ENCODE results near the gene MANEA.

- TF ChIP-seq CTCF (conservative IDR thresholded peaks at IDR 0.05 in 1 of 2, IDR thresholded peaks at IDR 0.05 in 1 of 2; ENCODE audit: extremely low read depth in 1 of 2, insufficient read depth in 1 of 2, low read depth in 1 of 2, low read length in 2 of 2) = no peak
- no peak for TF ChIP-seq EZH2 (IDR thresholded peaks at IDR 0.05; ENCODE audit: borderline replicate concordance, low read length)
These were observed 3.7 kb downstream of the MANEA start for GRCh38 chr6:95581073-95581472.
